Type B pancreatic cell (in vitro differentiated cells): Measurements from ENCODE around the gene MRPL55. TPM values are rescaled to one million over a fixed set of nuclear protein-coding genes. Genes with fewer than 3 reads are reported as not detected.

Experiments used
- DNase-seq: peaks from one replicate; pipeline ENCODE4 v3.0.0; 2021; ENCODE audit warnings: mixed read lengths; ENCODE audit not compliant: unreplicated experiment; ENCODE audit errors: extremely low spot score
- H3K27ac Mint-ChIP-seq: 2 replicates; pipeline ENCODE4 v1.8.0; 2021; ENCODE audit warnings: mild to moderate bottlenecking, mixed read lengths
- H3K27me3 Mint-ChIP-seq: 2 replicates; pipeline ENCODE4 v1.8.0; 2021; ENCODE audit warnings: mixed read lengths
- H3K36me3 Mint-ChIP-seq: 2 replicates; pipeline ENCODE4 v1.8.0; 2021; ENCODE audit warnings: mixed read lengths
- H3K4me1 Mint-ChIP-seq: one replicate; pipeline ENCODE4 v1.8.0; 2021; ENCODE audit warnings: mixed read lengths; ENCODE audit not compliant: unreplicated experiment
- H3K4me3 Mint-ChIP-seq: 2 replicates; pipeline ENCODE4 v1.8.0; 2021; ENCODE audit warnings: mild to moderate bottlenecking, mixed read lengths
- H3K9me3 Mint-ChIP-seq: 2 replicates; pipeline ENCODE4 v1.8.0; 2021; ENCODE audit warnings: mixed read lengths
- CTCF ChIP-seq: fragments of 200-600 bp; sonication (generic); conservative IDR thresholded peaks from 2 replicates; pipeline ENCODE4 v1.5.0; 2021; ENCODE audit warnings: antibody characterized with exemption, mild to moderate bottlenecking
- total RNA-seq: library from RNA; stranded (reverse); gene quantifications from 2 replicates; pipeline ENCODE4 v1.2.1, GENCODE V29; 2021; ENCODE audit warnings: low replicate concordance

The MRPL55 gene
- total RNA-seq, 1 donor from 2014 or later: 47.4 TPM

- no peaks in the 10 kb centered on the region for H3K27me3 Mint-ChIP-seq
- no peaks in the 10 kb centered on the region for H3K9me3 Mint-ChIP-seq
- no peaks in the 10 kb centered on the region for H3K36me3 Mint-ChIP-seq
- no peak overlapping the region for H3K4me3 Mint-ChIP-seq
- no peaks in the 10 kb centered on the region for H3K4me1 Mint-ChIP-seq
- no peak overlapping the region for H3K27ac Mint-ChIP-seq
- no peak for DNase-seq
- no peak for TF ChIP-seq CTCF
These were observed 46.8 kb upstream of the MRPL55 start for GRCh38 chr1:228155596-228156514.

GRCh38 chr1:228154670-228155571, 45.8 kb upstream of the MRPL55 start:
- H3K4me3 Mint-ChIP-seq: no peak overlapping the region
- no peak for TF ChIP-seq CTCF
- no peaks in the 10 kb centered on the region for H3K27me3 Mint-ChIP-seq
- peak overlapping the region; percentile 69 for H3K27ac Mint-ChIP-seq
- H3K9me3 Mint-ChIP-seq: no peaks in the 10 kb centered on the region
- H3K36me3 Mint-ChIP-seq: no peaks in the 10 kb centered on the region
- DNase-seq: no peak
- no peaks in the 10 kb centered on the region for H3K4me1 Mint-ChIP-seq

GRCh38 chr1:228154021-228154669, 45.0 kb upstream of the MRPL55 start:
- Mint-ChIP-seq H3K36me3 (no peaks in the 10 kb centered on the region), H3K27ac (peak overlapping the region; percentile 69), H3K4me3 (no peak overlapping the region), H3K4me1 (no peaks in the 10 kb centered on the region), H3K27me3 (no peaks in the 10 kb centered on the region), H3K9me3 (no peaks in the 10 kb centered on the region)
- DNase-seq: no peak
- TF ChIP-seq CTCF: no peak

GRCh38 chr1:228152918-228153258, 43.8 kb upstream of the MRPL55 start:
- Mint-ChIP-seq H3K27ac (no peak overlapping the region), H3K27me3 (no peaks in the 10 kb centered on the region), H3K9me3 (no peaks in the 10 kb centered on the region), H3K4me3 (no peak overlapping the region), H3K4me1 (no peaks in the 10 kb centered on the region), H3K36me3 (no peaks in the 10 kb centered on the region)
- no peak for DNase-seq
- TF ChIP-seq CTCF: no peak

- Mint-ChIP-seq H3K4me1 (no peaks in the 10 kb centered on the region), H3K27me3 (no peaks in the 10 kb centered on the region), H3K36me3 (no peaks in the 10 kb centered on the region), H3K4me3 (no peak overlapping the region), H3K9me3 (no peaks in the 10 kb centered on the region), H3K27ac (no peak overlapping the region)
- DNase-seq: no peak
- TF ChIP-seq CTCF: no peak
These were observed 43.2 kb upstream of the MRPL55 start for GRCh38 chr1:228152097-228152917.
